Right hindlimb (tissue), 1 donor: Measurements from ENCODE around the gene ZC3H18.

ENCODE experiments used
- DNase-seq: peaks from one replicate; pipeline ENCODE4 v3.0.0-alpha.2; 2018

Gene ZC3H18

DNA sequence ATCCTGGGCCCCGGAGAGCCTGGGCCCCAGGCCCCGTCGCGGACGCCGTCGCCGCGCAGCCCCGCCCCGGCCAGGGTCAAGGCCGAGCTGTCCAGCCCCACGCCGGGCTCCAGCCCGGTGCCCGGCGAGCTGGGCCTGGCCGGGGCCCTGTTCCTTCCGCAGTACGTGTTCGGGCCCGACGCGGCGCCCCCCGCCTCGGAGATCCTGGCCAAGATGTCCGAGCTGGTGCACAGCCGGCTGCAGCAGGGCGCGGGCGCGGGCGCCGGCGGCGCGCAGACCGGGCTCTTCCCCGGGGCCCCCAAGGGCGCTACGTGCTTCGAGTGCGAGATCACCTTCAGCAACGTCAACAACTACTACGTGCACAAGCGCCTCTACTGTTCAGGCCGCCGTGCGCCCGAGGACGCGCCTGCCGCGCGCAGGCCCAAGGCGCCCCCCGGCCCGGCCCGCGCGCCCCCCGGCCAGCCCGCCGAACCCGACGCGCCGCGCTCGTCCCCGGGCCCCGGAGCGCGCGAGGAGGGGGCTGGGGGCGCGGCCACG, 36.8 kb upstream of the ZC3H18 start:
- DNase-seq, result peak; percentile 70

- DNase-seq, result peak; percentile 89
These were observed 36.1 kb upstream of the ZC3H18 start for GRCh38 chr16:88533932-88534637.

DNA sequence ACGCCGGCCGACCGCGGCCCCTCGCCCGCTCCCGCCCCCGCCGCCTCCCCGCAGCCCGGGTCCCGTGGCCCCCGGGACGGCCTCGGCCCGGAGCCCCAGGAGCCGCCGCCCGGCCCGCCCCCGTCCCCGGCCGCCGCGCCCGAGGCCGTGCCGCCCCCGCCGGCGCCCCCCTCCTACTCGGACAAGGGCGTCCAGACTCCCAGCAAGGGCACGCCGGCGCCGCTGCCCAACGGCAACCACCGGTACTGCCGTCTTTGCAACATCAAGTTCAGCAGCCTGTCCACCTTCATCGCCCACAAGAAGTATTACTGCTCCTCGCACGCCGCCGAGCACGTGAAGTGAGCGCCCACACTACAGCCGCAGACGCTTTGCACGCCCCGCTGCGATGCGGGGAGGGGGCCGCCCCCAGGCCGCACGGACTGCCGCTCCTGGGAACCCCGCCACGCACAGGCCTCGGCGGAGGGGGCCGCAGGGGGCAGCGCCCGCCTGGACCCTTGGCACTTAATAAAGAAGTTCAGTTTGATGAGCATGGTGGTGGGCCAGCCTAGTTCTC, 35.5 kb upstream of the ZC3H18 start:
- no peak for DNase-seq

GRCh38 chr16:88535191-88535856, 34.9 kb upstream of the ZC3H18 start:
- DNase-seq, result no peak

DNA sequence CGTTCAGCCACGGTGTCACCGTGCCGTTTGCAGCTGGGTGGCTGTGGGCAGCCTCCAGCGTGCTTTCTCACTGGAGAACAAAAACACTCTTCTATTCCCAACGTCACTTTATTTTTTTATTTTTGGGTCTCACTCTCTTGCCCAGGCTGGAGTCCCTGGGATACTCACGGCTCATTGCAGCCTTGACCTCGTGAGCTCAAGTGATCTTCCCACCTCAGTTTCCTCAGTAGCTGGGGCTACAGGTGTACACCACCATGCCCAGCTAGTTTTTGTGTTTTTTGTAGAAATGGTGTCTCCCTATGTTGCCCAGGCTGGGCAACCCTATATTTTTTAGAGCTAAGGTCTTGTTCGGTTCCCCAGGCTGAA, 34.4 kb upstream of the ZC3H18 start:
- DNase-seq, result no peak

- no peak for DNase-seq
These were observed 33.7 kb upstream of the ZC3H18 start for GRCh38 chr16:88536510-88536909.

GRCh38 chr16:88536971-88537751, 33.0 kb upstream of the ZC3H18 start:
- no peak for DNase-seq

DNA sequence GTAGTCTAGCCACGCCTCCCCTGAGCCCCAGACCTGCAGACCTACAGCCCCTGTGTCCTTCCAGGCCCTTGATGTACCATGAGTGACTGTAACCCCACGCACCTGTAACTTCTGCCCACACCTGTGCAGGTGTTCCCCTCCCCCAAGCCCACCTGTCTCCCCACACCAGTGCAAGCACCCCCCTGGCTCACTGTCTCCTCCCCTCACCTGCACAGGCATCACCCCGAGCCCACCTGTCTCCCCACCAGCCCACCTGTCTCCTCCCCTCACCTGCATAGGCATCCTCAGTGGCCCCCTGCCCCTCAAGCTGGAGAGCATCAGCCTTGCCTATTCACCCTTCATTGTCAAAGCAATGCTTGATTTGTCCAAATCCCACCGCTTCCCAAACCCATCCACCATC, 32.3 kb upstream of the ZC3H18 start:
- DNase-seq, result no peak

GRCh38 chr16:88538366-88539060, 31.7 kb upstream of the ZC3H18 start:
- no peak for DNase-seq

DNA sequence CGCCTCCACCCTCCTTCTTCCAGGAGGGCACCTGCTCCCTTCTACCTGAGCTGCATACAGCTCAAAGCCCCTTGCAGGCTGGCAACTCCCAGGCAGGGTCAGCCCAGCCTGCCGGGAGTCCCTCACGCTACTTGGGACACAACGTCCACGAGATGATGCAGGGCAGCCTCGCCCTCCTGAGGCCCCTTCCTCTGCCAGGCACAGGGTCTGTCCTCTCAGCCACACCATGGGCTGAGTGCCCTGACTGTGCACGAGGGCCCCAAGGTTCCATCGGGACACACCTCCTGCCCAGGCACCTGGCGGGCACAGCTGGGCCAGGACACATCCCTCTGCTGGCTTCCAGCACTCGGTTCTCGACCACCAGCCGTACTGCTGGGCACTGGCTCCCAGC, 30.9 kb upstream of the ZC3H18 start:
- DNase-seq, result no peak

GRCh38 chr16:88539652-88540345, 30.4 kb upstream of the ZC3H18 start:
- DNase-seq, result no peak

- no peak for DNase-seq
These were observed 29.7 kb upstream of the ZC3H18 start for GRCh38 chr16:88540346-88540977.

DNA sequence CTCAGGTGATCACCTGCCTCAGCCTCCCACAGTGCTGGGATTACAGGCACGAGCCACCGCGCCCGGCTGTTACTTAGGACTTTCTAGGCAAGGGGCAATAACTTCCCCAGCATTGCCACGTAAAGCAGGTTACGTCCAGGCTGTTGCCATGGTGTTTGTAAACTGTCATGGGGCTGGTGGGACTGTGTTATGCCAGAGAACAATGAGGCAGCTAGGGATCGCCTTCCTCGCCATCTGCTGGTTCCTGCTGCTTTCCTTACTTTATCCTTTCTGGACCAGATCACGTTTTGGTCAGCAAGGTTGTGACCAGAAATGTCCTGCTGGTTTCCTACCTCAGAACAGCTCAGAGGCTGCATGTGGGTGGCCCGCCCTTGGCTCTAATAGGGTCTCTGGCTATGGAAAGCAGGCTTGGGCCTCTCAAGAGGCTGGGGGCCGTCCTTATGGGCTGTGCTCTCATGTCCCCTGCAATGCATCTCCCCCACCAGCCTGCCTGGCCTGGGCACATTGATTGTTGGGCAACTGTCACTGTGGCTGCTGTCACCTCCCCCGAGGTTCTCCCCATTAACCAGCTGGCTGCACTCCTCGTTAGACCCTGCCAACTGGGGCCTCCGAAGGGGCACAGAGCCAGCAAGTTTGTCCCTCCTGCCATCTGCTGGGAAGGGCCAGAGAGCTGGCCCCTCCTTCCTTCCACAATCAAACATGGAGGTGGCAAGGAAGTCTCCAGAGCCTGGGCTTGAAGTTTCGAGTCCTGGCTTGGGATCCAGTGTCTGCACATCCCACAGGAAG, 28.2 kb upstream of the ZC3H18 start:
- DNase-seq, result no peak

GRCh38 chr16:88543230-88543813, 26.9 kb upstream of the ZC3H18 start:
- no peak for DNase-seq

- DNase-seq, result no peak
These were observed 24.4 kb upstream of the ZC3H18 start for GRCh38 chr16:88545781-88546180.

DNA sequence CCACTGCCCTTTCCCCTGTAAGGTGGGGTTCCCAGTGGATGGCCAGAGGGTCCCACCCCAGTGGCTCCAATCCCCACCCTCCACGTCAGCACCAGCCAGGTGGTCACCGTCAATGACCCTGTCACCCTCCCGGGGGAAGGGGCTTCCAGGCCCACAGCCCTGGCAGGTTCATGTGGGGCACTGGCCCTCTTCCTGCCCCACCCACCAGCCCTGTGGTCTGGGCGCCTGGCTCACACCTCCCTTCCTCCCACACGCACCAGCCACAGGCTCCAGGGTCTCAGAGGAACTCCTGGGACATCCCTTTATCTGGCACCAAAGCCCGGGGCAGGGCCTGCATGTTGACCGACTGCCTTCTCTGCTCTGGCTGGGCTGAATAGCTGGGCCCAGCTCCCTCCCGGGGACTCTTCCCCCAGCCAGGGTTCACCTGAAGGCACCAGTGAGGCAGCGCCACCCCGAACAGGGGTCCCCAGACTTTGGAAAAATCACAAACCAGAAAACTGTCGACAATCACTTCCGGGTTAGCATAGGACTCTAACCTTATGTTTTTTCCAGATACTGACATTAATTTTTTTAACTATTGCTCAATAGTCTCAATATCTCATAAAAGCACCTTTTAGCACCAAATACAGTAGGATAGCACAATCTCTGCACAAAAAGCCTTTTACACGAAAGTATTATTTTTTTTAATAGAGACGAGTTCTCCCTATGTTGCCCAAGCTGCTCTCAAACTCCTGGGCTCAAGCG, 21.9 kb upstream of the ZC3H18 start:
- DNase-seq, result no peak

- DNase-seq, result no peak
These were observed 21.2 kb upstream of the ZC3H18 start for GRCh38 chr16:88548985-88549384.

- no peak for DNase-seq
These were observed 20.4 kb upstream of the ZC3H18 start for GRCh38 chr16:88549671-88550245.

- peak; percentile 80 for DNase-seq
These were observed 19.9 kb upstream of the ZC3H18 start for GRCh38 chr16:88550246-88550661.
